Neutrophil (primary cell): ENCODE data around the gene NID1.

Experiments used
- H3K27ac ChIP-seq: fragments of 200-600 bp; sonication (generic); 2 replicates; pipeline ENCODE4 v1.5.1; 2016; ENCODE audit warnings: mild to moderate bottlenecking, moderate library complexity
- H3K27me3 ChIP-seq: fragments of 200-600 bp; sonication (generic); 2 replicates; pipeline ENCODE4 v1.6.0; 2016; ENCODE audit warnings: mild to moderate bottlenecking
- H3K36me3 ChIP-seq: fragments of 200-600 bp; sonication (generic); 2 replicates; pipeline ENCODE4 v1.5.1; 2017
- H3K4me1 ChIP-seq, 2 experiments: fragments of 200-600 bp in 1 of 2; sonication (generic) in 1 of 2; 1 replicate in 1 of 2; 2 replicates in 1 of 2; pipeline versions ENCODE4 v1.5.1 to v1.6.1; 2013 to 2016; ENCODE audit warnings: low read depth in 1 of 2, low read length in 1 of 2, mild to moderate bottlenecking in 1 of 2, moderate library complexity in 1 of 2; ENCODE audit not compliant: control insufficient read depth in 1 of 2, insufficient read depth in 1 of 2
- H3K4me3 ChIP-seq, 2 experiments: fragments of 200-600 bp in 1 of 2; sonication (generic) in 1 of 2; 1 replicate in 1 of 2; 2 replicates in 1 of 2; pipeline ENCODE4 v1.5.1; 2013 to 2016; ENCODE audit warnings: low read depth in 1 of 2, low read length in 1 of 2, mild to moderate bottlenecking in 1 of 2, moderate library complexity in 1 of 2
- H3K9me3 ChIP-seq: fragments of 200-600 bp; sonication (generic); 2 replicates; pipeline ENCODE4 v1.5.1; 2016
- CTCF ChIP-seq: fragments of 200-600 bp; sonication (generic); IDR thresholded peaks from 2 replicates; pipeline ENCODE4 v1.5.1; 2016; ENCODE audit warnings: antibody characterized with exemption

Gene NID1

GRCh38 chr1:235946571-235946981 is 118.3 kb downstream of the NID1 start:
- Histone ChIP-seq H3K36me3 (no peaks in the 10 kb centered on the region), H3K9me3 (no peaks in the 10 kb centered on the region), H3K27me3 (no peaks in the 10 kb centered on the region), H3K4me1 (peaks cover 100% of the 10 kb centered on the region in 2 experiments), H3K4me3 (peak overlapping the region; percentile 45 to 54), H3K27ac (peak overlapping the region; percentile 91)
- TF ChIP-seq CTCF = peak; percentile 31

DNA sequence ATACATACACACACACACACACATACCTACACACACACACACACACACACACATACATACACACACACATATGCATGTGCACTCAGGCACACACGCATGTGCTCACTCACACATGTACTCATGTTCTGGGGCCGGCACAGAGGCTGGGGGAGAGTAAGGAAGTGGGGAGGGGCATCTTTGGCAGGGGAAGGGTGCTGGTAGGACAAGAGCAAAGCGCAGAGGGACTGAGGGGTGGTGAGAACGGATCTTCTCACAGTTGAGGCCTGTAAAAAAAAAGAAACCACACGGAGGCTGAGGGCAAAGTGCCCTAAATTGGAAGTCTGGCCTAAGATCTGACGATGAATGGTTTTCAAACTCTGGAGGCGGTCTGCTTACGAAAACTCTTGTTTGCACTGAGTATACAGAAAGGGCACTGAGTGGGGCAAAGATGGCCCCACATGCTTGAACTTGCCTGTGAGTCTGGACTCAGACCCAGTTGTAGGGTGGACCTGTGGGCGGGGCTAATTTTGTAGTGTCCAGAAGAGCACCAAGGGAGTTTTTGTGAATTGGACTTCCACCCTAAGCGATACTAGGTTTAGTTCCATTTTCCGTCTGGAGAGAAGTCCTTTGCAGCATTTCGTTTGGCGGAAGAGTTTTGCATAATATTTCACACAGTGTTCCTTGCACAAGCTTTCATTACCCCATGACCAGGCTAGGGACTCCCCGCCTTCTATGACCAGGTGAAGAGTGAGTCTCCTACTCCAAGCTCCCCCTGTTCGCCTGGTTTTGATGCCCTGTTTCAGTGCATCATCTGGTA is 118.9 kb downstream of the NID1 start:
- Histone ChIP-seq H3K4me1 (peaks cover 100% of the 10 kb centered on the region in 2 experiments), H3K27ac (peak overlapping the region; percentile 91), H3K27me3 (no peaks in the 10 kb centered on the region), H3K9me3 (no peaks in the 10 kb centered on the region), H3K4me3 (peak overlapping the region; percentile 45 to 54), H3K36me3 (no peaks in the 10 kb centered on the region)
- no peak for TF ChIP-seq CTCF

GRCh38 chr1:235943581-235944114 is 121.2 kb downstream of the NID1 start:
- Histone ChIP-seq H3K4me1 (peaks cover 100% of the 10 kb centered on the region in 2 experiments), H3K9me3 (no peaks in the 10 kb centered on the region), H3K27ac (peak overlapping the region; percentile 91), H3K4me3 (peak overlapping the region in 1 of 2 experiments; percentile 16), H3K27me3 (no peaks in the 10 kb centered on the region), H3K36me3 (no peaks in the 10 kb centered on the region)
- no peak for TF ChIP-seq CTCF

DNA sequence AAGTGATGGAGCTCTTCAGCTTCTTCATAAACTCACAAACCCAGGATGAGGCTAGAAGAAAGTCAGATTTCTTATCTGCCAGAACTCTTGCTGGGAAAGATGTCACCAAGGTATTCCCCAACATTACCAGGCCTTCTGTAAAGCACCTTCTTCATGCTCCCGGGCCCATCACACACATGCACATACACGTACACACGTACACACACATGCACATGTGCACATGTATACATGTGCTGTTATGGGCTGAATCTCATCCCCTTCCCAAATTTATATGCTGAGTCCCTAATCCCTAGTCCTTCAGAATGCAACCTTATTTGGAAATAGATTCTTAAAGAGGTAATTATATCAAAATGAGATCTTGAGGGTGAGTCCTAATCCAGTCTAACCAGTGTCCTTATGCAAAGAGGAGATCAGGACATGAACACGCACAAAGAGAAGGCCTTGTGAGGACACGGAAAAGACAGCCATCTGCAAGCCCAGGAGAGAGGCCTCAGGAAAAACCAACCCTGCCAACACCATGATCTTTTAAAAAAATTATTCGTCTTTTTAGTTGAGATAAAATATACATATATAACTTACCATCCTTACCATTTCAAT is 121.8 kb downstream of the NID1 start:
- Histone ChIP-seq H3K4me3 (peak overlapping the region in 1 of 2 experiments; percentile 52), H3K27me3 (no peaks in the 10 kb centered on the region), H3K4me1 (peaks cover 100% of the 10 kb centered on the region in 2 experiments), H3K9me3 (no peaks in the 10 kb centered on the region), H3K36me3 (no peaks in the 10 kb centered on the region), H3K27ac (peak overlapping the region; percentile 91)
- TF ChIP-seq CTCF = no peak

DNA sequence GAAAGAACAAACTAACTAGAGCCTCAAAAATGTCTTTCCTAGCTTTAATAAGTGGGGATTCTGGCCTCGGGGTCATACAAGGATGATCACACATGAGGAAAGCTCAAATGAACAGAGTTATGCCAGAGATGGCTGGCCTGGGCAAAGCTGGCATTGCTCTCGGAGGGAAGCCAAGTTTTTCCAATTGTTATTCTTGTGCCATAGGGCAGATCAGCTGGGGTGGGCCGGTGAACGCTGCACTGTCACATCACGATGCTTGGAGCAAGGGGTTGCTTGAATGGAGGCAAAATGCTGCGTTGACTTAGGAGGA is 122.3 kb downstream of the NID1 start:
- no peaks in the 10 kb centered on the region for H3K36me3 ChIP-seq
- H3K4me1 ChIP-seq = peaks cover 100% of the 10 kb centered on the region in 2 experiments
- H3K27ac ChIP-seq = peak overlapping the region; percentile 91
- no peaks in the 10 kb centered on the region for H3K9me3 ChIP-seq
- H3K27me3 ChIP-seq = no peaks in the 10 kb centered on the region
- TF ChIP-seq CTCF = no peak
- peak overlapping the region; percentile 31 to 52 for H3K4me3 ChIP-seq
